ENCODE results near the gene BCORL1. TPM values are rescaled to one million over a fixed set of nuclear protein-coding genes. Genes with fewer than 3 reads are reported as not detected.

The BCORL1 gene
- total RNA-seq, 2 experiments from 2014 or later, result 1.7 to 5.4 TPM

DNA sequence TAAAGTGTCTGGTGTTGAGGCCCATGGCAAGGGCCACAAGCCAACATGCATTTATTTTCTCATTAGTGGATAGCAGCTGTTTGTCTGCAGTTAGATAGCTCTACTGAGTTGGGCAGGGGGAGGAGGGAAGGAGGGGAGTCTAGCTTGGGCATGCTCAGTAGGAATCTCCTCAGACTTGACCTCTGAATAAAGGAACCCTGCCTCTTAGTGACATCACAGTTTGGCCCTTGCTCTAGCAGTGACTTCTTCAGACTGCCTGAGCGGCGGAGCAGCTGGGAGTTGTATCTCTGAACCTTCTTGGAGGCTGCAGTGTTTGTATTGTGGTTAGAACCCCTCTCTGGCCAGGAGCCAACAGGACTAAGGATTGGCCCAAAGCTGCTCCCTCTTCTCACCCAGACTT is 57.4 kb downstream of the BCORL1 start:
- no peak overlapping the region for H3K4me2 ChIP-seq (ENCODE audit: low read length)
- H3K36me3 ChIP-seq (ENCODE audit: insufficient read depth, low read length), result no peaks in the 10 kb centered on the region
- no peaks in the 10 kb centered on the region for H3K4me1 ChIP-seq (ENCODE audit: insufficient read depth, low read length, poor library complexity, severe bottlenecking)
- H2AFZ ChIP-seq (ENCODE audit: low read length), result no peak overlapping the region
- H3K27ac ChIP-seq (ENCODE audit: low read depth, low read length, poor library complexity, severe bottlenecking), result no peak overlapping the region
- no peaks in the 10 kb centered on the region for H3K79me2 ChIP-seq (ENCODE audit: insufficient read depth, low read depth, low read length)
- intact Hi-C loops (cut with micrococcal nuclease; ENCODE audit: unreplicated experiment), result no loop called here
- no peak for DNase-seq (ENCODE audit: low spot score)
- BruUV-seq (replicated peaks), result no TSS peak
- ChIA-PET CTCF (ENCODE audit: unreplicated experiment) (no interaction called here), POLR2A (interaction anchor here (0.5 kb wide), 1 partner anchor 201 kb away, joined by 4 read pairs; no protein-coding TSS in a partner anchor)
- TF ChIP-seq, protein P1, sequence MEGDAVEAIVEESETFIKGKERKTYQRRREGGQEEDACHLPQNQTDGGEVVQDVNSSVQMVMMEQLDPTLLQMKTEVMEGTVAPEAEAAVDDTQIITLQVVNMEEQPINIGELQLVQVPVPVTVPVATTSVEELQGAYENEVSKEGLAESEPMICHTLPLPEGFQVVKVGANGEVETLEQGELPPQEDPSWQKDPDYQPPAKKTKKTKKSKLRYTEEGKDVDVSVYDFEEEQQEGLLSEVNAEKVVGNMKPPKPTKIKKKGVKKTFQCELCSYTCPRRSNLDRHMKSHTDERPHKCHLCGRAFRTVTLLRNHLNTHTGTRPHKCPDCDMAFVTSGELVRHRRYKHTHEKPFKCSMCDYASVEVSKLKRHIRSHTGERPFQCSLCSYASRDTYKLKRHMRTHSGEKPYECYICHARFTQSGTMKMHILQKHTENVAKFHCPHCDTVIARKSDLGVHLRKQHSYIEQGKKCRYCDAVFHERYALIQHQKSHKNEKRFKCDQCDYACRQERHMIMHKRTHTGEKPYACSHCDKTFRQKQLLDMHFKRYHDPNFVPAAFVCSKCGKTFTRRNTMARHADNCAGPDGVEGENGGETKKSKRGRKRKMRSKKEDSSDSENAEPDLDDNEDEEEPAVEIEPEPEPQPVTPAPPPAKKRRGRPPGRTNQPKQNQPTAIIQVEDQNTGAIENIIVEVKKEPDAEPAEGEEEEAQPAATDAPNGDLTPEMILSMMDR (conservative IDR thresholded peaks at IDR 0.05; ENCODE audit: low read length), result no peak
- no peak for TF ChIP-seq EZH2phosphoT487 (IDR thresholded peaks at IDR 0.05; ENCODE audit: borderline replicate concordance, low read depth, low read length)
- H4K20me1 ChIP-seq (ENCODE audit: insufficient read depth, low read length), result no peaks in the 10 kb centered on the region
- no peak overlapping the region for H3K4me3 ChIP-seq (ENCODE audit: low read depth, low read length, poor library complexity, severe bottlenecking)
- H3K9me2 ChIP-seq (ENCODE audit: insufficient read depth, low read length), result no peaks in the 10 kb centered on the region
- no peaks in the 10 kb centered on the region for H3K9me3 ChIP-seq (ENCODE audit: low read length)

DNA sequence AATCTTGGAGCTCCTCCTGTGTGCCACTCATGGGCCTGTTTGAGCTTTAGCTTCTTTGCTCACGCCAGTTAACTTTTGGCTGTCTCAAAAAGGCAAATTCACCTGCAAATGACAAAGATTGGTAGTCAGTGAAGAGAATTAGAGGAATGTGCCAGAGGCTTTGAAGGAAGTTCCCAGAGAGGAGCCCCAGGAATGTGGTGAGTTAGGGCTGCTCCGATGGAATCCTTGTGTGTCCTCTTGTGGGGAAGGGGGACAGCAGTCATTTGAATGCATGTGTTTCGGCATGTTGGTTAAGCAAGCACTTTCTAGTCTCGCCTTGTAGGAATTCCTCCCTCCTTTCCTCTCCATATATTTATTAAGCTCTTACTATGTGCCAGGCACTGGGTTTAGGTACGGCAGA is 65.0 kb downstream of the BCORL1 start:
- H3K4me3 ChIP-seq (ENCODE audit: low read depth, low read length, poor library complexity, severe bottlenecking), result no peak overlapping the region
- no peaks in the 10 kb centered on the region for H4K20me1 ChIP-seq (ENCODE audit: insufficient read depth, low read length)
- no peaks in the 10 kb centered on the region for H3K9me3 ChIP-seq (ENCODE audit: low read length)
- ChIA-PET POLR2A (no interaction called here), CTCF (ENCODE audit: unreplicated experiment) (interaction anchor here (0.6 kb wide), 2 partner anchors 115 to 154 kb away, joined by 3 to 5 read pairs; no protein-coding TSS in a partner anchor)
- no peak overlapping the region for H2AFZ ChIP-seq (ENCODE audit: low read length)
- no peaks in the 10 kb centered on the region for H3K4me1 ChIP-seq (ENCODE audit: insufficient read depth, low read length, poor library complexity, severe bottlenecking)
- DNase-seq (ENCODE audit: low spot score), result no peak
- no TSS peak for BruUV-seq (replicated peaks)
- no peaks in the 10 kb centered on the region for H3K9me2 ChIP-seq (ENCODE audit: insufficient read depth, low read length)
- no peaks in the 10 kb centered on the region for H3K79me2 ChIP-seq (ENCODE audit: insufficient read depth, low read depth, low read length)
- H3K27ac ChIP-seq (ENCODE audit: low read depth, low read length, poor library complexity, severe bottlenecking), result no peak overlapping the region
- intact Hi-C loops (cut with micrococcal nuclease; ENCODE audit: unreplicated experiment), result no loop called here
- TF ChIP-seq, protein P1 (conservative IDR thresholded peaks at IDR 0.05; ENCODE audit: low read length), result no peak
- no peak for TF ChIP-seq EZH2phosphoT487 (IDR thresholded peaks at IDR 0.05; ENCODE audit: borderline replicate concordance, low read depth, low read length)
- H3K36me3 ChIP-seq (ENCODE audit: insufficient read depth, low read length), result peaks cover 5% of the 10 kb centered on the region; the same call in 1 of the 2 replicates
- no peak overlapping the region for H3K4me2 ChIP-seq (ENCODE audit: low read length)

DNA sequence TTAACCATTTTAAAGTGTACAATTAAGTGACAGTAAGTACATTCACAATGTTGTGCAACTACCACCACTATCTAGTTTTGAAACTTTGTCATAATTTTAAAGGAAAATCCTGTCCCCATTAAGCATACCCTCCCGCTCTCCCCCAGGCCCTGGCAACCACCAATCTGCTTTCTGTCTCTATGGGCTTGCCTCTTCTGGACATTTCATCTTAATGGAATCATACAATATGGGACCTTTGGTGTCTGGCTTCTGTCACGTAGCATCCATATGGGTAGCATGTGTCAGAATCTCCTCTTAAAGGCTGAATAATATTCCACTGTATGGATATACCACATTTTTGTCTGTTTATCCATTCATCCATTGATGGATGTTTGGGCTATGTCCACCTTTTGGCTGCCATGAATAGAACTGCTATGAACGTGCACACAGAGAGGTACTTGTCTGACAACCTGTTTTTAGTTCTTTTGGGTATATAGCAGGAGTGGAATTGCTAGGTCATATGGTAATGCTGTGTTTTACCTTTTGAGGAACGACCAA is 66.3 kb downstream of the BCORL1 start:
- H3K79me2 ChIP-seq (ENCODE audit: insufficient read depth, low read depth, low read length), result no peaks in the 10 kb centered on the region
- H3K36me3 ChIP-seq (ENCODE audit: insufficient read depth, low read length), result peaks cover 5% of the 10 kb centered on the region; the same call in 1 of the 2 replicates
- no peak overlapping the region for H3K4me2 ChIP-seq (ENCODE audit: low read length)
- H3K4me3 ChIP-seq (ENCODE audit: low read depth, low read length, poor library complexity, severe bottlenecking), result no peak overlapping the region
- no peak for TF ChIP-seq EZH2phosphoT487 (IDR thresholded peaks at IDR 0.05; ENCODE audit: borderline replicate concordance, low read depth, low read length)
- TF ChIP-seq, protein P1 (conservative IDR thresholded peaks at IDR 0.05; ENCODE audit: low read length), result no peak
- no peaks in the 10 kb centered on the region for H4K20me1 ChIP-seq (ENCODE audit: insufficient read depth, low read length)
- CTCF ChIA-PET (ENCODE audit: unreplicated experiment), result no interaction called here
- H3K9me2 ChIP-seq (ENCODE audit: insufficient read depth, low read length), result no peaks in the 10 kb centered on the region
- H2AFZ ChIP-seq (ENCODE audit: low read length), result no peak overlapping the region
- no peak for DNase-seq (ENCODE audit: low spot score)
- POLR2A ChIA-PET, result interaction anchor here (0.9 kb wide), 1 partner anchor 80 kb away, joined by 3 read pairs; no protein-coding TSS in a partner anchor
- H3K9me3 ChIP-seq (ENCODE audit: low read length), result no peaks in the 10 kb centered on the region
- H3K4me1 ChIP-seq (ENCODE audit: insufficient read depth, low read length, poor library complexity, severe bottlenecking), result no peaks in the 10 kb centered on the region
- no peak overlapping the region for H3K27ac ChIP-seq (ENCODE audit: low read depth, low read length, poor library complexity, severe bottlenecking)
- BruUV-seq (replicated peaks), result no TSS peak
- intact Hi-C loops (cut with micrococcal nuclease; ENCODE audit: unreplicated experiment), result no loop called here

Data from OCI-LY7 (cell line).